Esophagus (tissue), 2 donors: ENCODE data around the gene CERS4. TPM values are rescaled to one million over a fixed set of nuclear protein-coding genes. Genes with fewer than 3 reads are reported as not detected.
"Not testable (repeated sequence)": the region's sequence is repeated elsewhere in the genome, so short reads cannot be mapped to it uniquely, and the experiment has no call there.

Experiments
- H3K27ac ChIP-seq, 2 donors: one replicate each; pipeline ENCODE4 v1.5.1; 2013; ENCODE audit warnings: low read depth in 2 of 2, mild to moderate bottlenecking in 2 of 2, inconsistent platforms in 1 of 2, low read length in 1 of 2, moderate library complexity in 1 of 2
- H3K27me3 ChIP-seq, 2 donors: one replicate each; pipeline ENCODE4 v1.6.1; 2013; ENCODE audit warnings: low read length in 2 of 2, control low read depth in 1 of 2, mild to moderate bottlenecking in 1 of 2; ENCODE audit not compliant: insufficient read depth in 2 of 2, control insufficient read depth in 1 of 2
- H3K36me3 ChIP-seq, 2 donors: one replicate each; pipeline ENCODE4 v1.6.1; 2013; ENCODE audit warnings: low read length in 1 of 2; ENCODE audit not compliant: control insufficient read depth in 2 of 2, insufficient read depth in 2 of 2
- H3K4me1 ChIP-seq, 2 donors: one replicate each; pipeline ENCODE4 v1.6.1; 2013; ENCODE audit warnings: low read length in 1 of 2; ENCODE audit not compliant: control insufficient read depth in 2 of 2, insufficient read depth in 2 of 2
- H3K4me3 ChIP-seq, 2 donors: one replicate each; pipeline ENCODE4 v1.5.1; 2013; ENCODE audit warnings: low read length in 2 of 2, mild to moderate bottlenecking in 2 of 2, low read depth in 1 of 2, moderate library complexity in 1 of 2
- H3K9me3 ChIP-seq, 2 donors: one replicate each; pipeline ENCODE4 v1.6.1; 2013; ENCODE audit warnings: mild to moderate bottlenecking in 2 of 2, low read depth in 1 of 2, low read length in 1 of 2, moderate library complexity in 1 of 2; ENCODE audit not compliant: control insufficient read depth in 2 of 2, insufficient read depth in 1 of 2
- WGBS, 2 donors: extraction: QIAGEN DNeasy Blood & Tissue Kit; methylation state at CpG; one replicate each; pipeline ENCODE4 v1.1.7; 2013; 5-methylcytosine and 5-hydroxymethylcytosine counted together
- polyA plus RNA-seq, 2 donors: library from polyadenylated mRNA; stranded (reverse); fragments of 200-250 nt; gene quantifications; one replicate each; pipeline ENCODE4 v1.2.3, GENCODE V29; 2013
- donor health status: healthy with polysubstance abuse.
- donor health status: Bipolar disorder and iron deficiency.

The CERS4 gene
- polyA plus RNA-seq, 2 donors: 67.7 to 70.0 TPM

DNA sequence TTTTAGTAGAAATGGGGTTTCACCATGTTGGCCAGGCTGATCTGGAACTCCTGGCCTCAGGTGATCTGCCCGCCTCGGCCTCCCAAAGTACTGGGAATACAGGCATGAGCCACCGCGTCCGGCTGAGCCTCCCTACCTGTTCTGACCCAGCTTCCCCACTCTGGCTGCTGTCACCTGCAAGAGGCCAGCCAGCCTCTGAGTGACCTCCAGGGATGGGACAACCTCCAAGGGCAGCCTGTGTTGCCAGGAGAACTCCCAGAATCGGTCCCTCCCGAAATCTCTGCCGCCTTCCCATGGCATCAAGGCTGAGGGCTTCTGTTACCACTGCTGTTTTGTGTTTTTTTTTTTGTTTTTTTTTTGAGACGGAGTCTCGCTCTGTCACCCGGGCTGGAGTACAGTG lies 11.3 kb downstream of the CERS4 start:
- Histone ChIP-seq H3K9me3 (no peaks in the 10 kb centered on the region), H3K4me1 (peaks cover 0 to 8% of the 10 kb centered on the region in 2 donors), H3K27ac (no peak overlapping the region), H3K27me3 (no peaks in the 10 kb centered on the region), H3K4me3 (no peak overlapping the region), H3K36me3 (peaks cover 0 to 3% of the 10 kb centered on the region in 2 donors)
- WGBS, 2 donors: 86 to 90% methylated on average over 11 of the region's 11 CpGs

- no peaks in the 10 kb centered on the region for H3K9me3 ChIP-seq
- no peaks in the 10 kb centered on the region for H3K27me3 ChIP-seq
- H3K4me1 ChIP-seq: peaks cover 0 to 8% of the 10 kb centered on the region in 2 donors
- H3K36me3 ChIP-seq: no peaks in the 10 kb centered on the region
- 50 to 53% methylated on average over 6 of the region's 6 CpGs for WGBS, 2 donors
- H3K27ac ChIP-seq: no peak overlapping the region
- H3K4me3 ChIP-seq: no peak overlapping the region
Observed at GRCh38 chr19:8221161-8221560, 12.0 kb downstream of the CERS4 start.

DNA sequence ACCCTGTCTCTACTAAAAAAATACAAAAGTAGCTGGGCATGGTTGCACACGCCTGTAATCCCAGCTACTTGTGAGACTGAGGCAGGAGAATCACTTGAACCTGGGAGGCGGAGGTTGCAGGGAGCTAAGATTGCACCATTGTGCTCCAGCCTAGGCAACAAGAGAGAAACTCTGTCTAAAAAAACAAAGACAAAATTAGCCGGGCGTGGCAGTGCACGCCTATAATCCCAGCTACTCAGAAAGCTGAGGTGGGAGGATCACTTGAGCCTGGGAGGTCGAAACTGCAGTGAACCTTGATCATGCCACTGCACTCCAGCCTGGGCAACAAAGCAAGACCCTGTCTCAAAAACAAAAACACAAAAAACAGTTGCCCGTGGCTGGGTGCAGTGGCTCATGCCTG lies 14.3 kb downstream of the CERS4 start:
- not testable (repeated sequence) for H3K4me1 ChIP-seq, H3K27me3 ChIP-seq, H3K36me3 ChIP-seq, H3K9me3 ChIP-seq, H3K4me3 ChIP-seq
- WGBS, 2 donors: 46 to 54% methylated on average over 7 of the region's 7 CpGs
- H3K27ac ChIP-seq: peak overlapping the region; percentile 32 to 90

DNA sequence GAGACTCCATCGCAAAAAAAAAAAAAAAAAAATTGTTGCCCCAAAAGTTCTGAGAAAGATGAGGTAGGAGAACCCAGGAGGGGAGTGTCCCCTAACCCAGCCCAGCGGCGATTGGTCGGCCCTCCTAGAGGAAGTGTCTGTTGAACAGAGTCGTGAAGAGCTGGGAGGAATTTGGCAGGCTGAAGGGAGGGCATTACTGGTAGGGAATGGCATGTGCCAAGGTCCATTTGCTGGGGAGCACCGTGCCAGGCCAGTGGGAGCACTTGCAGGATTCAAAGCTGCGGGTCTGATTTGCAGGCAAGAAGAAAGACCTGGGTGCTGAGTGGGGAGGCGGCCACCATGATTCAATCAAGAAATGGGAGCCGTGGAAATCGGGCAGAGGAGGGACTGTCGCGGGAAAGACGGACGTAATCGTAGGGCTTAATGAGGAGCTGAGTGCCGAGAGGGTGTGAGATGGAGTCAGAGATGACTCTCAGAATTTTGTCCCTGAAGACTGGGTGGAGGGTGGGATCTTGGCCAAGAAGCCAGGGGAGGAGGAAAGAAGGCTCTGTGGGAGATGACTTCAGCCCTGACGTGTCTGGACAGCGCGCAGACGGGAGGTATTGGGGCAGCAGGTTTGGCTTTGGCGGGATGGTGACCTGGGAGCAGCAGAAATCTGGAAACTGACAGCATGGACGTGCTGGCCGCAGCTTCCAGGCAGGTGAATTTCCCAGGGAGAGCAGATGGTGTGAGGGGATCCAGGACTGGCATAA lies 15.4 kb downstream of the CERS4 start:
- H3K36me3 ChIP-seq: no peaks in the 10 kb centered on the region
- H3K4me3 ChIP-seq: no peak overlapping the region
- H3K4me1 ChIP-seq: peaks cover 0 to 8% of the 10 kb centered on the region in 2 donors
- H3K27me3 ChIP-seq: no peaks in the 10 kb centered on the region
- peak overlapping the region; percentile 90 to 93 for H3K27ac ChIP-seq
- H3K9me3 ChIP-seq: no peaks in the 10 kb centered on the region
- 53 to 73% methylated on average over 23 of the region's 23 CpGs for WGBS, 2 donors

DNA sequence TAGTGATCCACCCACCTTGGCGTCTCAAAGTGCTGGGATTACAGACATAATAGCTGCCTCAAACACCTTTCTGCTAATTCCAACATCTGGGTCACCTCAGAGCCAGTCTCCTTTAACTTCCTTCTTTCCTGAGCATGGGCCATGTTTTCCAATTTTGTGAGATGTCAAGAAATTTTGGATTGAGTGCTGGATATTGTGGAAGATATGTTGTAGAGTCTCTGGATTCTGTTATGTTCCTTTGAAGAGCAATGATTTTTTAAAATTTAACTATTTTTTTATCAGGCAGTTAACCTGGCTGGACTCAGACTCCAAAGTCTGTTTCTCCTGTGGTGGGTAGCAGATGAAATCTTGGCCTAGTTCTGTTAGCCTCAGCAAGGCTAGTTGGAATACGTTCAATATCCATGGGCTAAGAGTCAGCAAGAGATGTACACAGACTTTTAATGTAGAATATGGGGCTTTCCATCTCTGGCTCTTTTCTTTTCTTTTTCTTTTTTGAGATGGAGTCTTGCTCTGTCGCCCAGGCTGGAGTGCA lies 22.0 kb downstream of the CERS4 start:
- Histone ChIP-seq H3K27ac (no peak overlapping the region), H3K4me1 (no peaks in the 10 kb centered on the region), H3K4me3 (no peak overlapping the region), H3K9me3 (no peaks in the 10 kb centered on the region), H3K36me3 (peaks cover 3% of the 10 kb centered on the region in 2 donors), H3K27me3 (no peaks in the 10 kb centered on the region)
- WGBS, 2 donors: 65 to 84% methylated on average over 3 of the region's 3 CpGs

GRCh38 chr19:8233370-8233769 lies 24.2 kb downstream of the CERS4 start:
- WGBS, 2 donors: 61 to 75% methylated on average over 7 of the region's 7 CpGs
- Histone ChIP-seq H3K27me3 (no peaks in the 10 kb centered on the region), H3K36me3 (peaks cover 3% of the 10 kb centered on the region in 2 donors)

DNA sequence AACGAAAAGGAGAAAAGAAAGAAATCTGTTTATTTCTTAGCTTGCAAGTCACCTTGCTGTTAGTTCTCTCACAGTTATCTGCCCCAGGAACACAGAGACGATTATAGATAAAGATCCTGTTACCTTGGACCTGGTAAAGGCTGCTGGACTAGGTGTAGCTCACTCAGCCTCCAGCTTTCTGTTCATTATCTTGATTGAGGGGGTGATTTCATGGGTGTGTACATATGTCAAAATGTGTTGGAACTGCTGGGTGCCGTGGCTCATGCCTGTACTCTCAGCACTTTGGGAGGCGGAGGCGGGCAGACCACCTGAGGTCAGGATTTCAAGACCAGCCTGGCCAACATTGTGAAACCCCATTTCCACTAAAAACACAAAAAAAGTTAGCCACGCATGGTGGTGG lies 27.9 kb downstream of the CERS4 start:
- peaks cover 0 to 2% of the 10 kb centered on the region in 2 donors for H3K9me3 ChIP-seq
- no peak overlapping the region for H3K27ac ChIP-seq
- WGBS, 2 donors: 78 to 81% methylated on average over 6 of the region's 6 CpGs
- H3K4me3 ChIP-seq: no peak overlapping the region
- H3K27me3 ChIP-seq: no peaks in the 10 kb centered on the region
- H3K36me3 ChIP-seq: peaks cover 3% of the 10 kb centered on the region in 2 donors
- peaks cover 0 to 14% of the 10 kb centered on the region in 2 donors for H3K4me1 ChIP-seq

More at GRCh38 chr19:8233370-8233769, 24.2 kb downstream of the CERS4 start:
- H3K27ac ChIP-seq: no peak overlapping the region
- H3K9me3 ChIP-seq: no peaks in the 10 kb centered on the region
- no peak overlapping the region for H3K4me3 ChIP-seq
- H3K4me1 ChIP-seq: peaks cover 0 to 4% of the 10 kb centered on the region in 2 donors

GRCh38 chr19:8238251-8238650 lies 29.1 kb downstream of the CERS4 start:
- Histone ChIP-seq H3K4me1 (peaks cover 0 to 14% of the 10 kb centered on the region in 2 donors), H3K27me3 (no peaks in the 10 kb centered on the region), H3K9me3 (peaks cover 2 to 8% of the 10 kb centered on the region in 2 donors), H3K36me3 (peaks cover 3% of the 10 kb centered on the region in 2 donors), H3K4me3 (no peak overlapping the region), H3K27ac (no peak overlapping the region)
- 53 to 60% methylated on average over 1 of the region's 1 CpG for WGBS, 2 donors

DNA sequence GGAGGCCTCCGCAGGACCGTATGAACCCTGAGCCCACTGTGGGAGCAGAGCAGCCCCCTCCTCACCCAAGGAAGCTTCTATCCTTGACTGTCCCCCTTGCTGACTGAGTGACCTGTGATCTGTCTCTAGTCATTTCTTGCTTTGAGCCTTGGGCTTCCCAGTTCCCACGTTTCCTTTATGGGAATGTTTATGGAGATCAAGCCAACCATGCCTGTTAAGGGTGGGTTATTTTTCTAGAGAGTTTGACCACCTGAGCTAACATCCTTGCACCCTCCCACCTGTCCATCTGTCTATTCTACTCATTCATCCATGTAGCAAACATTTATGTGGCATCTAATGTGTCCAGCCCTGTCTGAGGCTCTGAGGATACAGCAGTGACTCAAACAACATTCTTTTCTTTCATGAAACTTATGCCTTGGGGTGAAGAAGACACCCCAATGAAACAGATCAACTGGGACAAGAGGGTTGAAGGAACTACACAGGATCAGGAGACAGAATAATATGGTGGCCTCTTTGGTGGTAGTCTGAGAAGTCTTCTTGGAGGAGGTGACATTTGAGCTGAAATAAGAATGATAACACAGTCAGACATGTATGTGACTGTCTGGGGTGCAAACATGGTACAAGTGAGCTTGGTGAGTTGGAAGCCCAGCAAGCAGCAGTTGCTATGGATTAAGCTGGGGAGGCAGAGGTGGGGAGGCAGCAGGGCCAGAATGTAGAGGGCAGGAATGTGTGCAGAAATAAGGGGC lies 30.5 kb downstream of the CERS4 start:
- Histone ChIP-seq H3K9me3 (peaks cover 2 to 11% of the 10 kb centered on the region in 2 donors), H3K4me1 (peaks cover 0 to 16% of the 10 kb centered on the region in 2 donors), H3K27ac (peak overlapping the region in 1 of 2 donors; percentile 34), H3K4me3 (no peak overlapping the region), H3K27me3 (no peaks in the 10 kb centered on the region), H3K36me3 (peaks cover 0 to 3% of the 10 kb centered on the region in 2 donors)
- 79 to 87% methylated on average over 3 of the region's 3 CpGs for WGBS, 2 donors
